ENCODE measurements around the gene SLC6A6. TPM values are rescaled to one million over a fixed set of nuclear protein-coding genes. Genes with fewer than 3 reads are reported as not detected.

Gene SLC6A6
- total RNA-seq, 1 donor from 2014 or later = 3.8 TPM

DNA sequence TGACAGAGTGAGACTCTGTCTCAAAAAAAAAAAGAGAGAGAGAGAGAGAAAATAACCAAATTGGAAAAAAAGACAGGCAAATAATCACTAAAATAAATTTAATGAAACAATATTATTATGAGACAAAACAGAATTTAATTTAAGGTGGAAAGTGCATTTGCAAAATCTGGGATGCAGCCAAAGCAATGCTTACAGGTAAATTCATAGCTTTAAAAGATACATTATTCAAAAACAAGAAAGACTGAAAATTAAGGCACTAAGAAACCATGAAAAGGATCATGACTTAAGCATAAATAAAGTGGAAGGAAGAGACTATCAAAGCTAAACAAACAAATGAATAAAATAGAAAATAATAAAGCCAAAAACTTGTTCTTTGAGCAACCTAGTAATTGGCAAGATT is 100.1 kb downstream of the SLC6A6 start:
- TF ChIP-seq, protein P1, sequence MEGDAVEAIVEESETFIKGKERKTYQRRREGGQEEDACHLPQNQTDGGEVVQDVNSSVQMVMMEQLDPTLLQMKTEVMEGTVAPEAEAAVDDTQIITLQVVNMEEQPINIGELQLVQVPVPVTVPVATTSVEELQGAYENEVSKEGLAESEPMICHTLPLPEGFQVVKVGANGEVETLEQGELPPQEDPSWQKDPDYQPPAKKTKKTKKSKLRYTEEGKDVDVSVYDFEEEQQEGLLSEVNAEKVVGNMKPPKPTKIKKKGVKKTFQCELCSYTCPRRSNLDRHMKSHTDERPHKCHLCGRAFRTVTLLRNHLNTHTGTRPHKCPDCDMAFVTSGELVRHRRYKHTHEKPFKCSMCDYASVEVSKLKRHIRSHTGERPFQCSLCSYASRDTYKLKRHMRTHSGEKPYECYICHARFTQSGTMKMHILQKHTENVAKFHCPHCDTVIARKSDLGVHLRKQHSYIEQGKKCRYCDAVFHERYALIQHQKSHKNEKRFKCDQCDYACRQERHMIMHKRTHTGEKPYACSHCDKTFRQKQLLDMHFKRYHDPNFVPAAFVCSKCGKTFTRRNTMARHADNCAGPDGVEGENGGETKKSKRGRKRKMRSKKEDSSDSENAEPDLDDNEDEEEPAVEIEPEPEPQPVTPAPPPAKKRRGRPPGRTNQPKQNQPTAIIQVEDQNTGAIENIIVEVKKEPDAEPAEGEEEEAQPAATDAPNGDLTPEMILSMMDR (IDR thresholded peaks at IDR 0.05; ENCODE audit: insufficient read depth, low read length, poor library complexity, severe bottlenecking) = no peak
- DNase-seq (ENCODE audit: low read depth) = no peak
- no peak overlapping the region for H3K4me3 ChIP-seq (ENCODE audit: low read depth, low read length)
- no peaks in the 10 kb centered on the region for H3K36me3 ChIP-seq (ENCODE audit: control insufficient read depth, insufficient read depth, low read length)
- peaks cover 6% of the 10 kb centered on the region for H3K27me3 ChIP-seq (ENCODE audit: control insufficient read depth, insufficient read depth, low read length)

DNA sequence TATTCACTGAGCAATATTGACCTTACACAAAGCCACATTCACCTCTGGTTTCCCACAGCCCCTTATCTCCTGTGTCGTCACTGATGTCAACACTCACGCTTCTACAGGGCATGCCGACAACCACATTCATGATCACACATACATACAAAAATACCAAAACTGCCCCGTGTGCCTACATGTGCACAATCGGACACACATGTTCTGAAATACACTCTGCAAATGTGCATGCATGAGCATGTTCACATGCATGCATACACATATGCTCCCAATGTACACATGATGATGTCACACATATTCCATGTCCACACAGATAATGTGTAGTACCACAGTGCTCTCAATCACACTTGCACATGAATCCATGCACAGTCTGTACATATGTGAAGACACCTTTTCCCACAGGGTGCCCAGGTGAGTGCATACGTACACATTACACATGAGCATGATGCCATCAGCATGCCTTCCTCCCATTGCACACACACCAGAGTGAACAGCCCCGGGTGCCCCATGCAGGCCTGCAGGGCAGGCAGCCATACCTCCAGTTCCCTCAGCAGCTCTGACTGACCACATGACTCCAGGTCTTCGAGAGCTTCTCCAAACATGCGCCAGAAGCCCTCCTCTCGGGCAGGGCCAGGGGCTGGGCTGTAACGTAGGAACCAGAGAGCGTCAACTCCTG is 100.8 kb downstream of the SLC6A6 start:
- TF ChIP-seq, protein P1 (IDR thresholded peaks at IDR 0.05; ENCODE audit: insufficient read depth, low read length, poor library complexity, severe bottlenecking) = no peak
- no peaks in the 10 kb centered on the region for H3K36me3 ChIP-seq (ENCODE audit: control insufficient read depth, insufficient read depth, low read length)
- no peak for DNase-seq (ENCODE audit: low read depth)
- H3K27me3 ChIP-seq (ENCODE audit: control insufficient read depth, insufficient read depth, low read length) = peaks cover 2% of the 10 kb centered on the region
- H3K4me3 ChIP-seq (ENCODE audit: low read depth, low read length) = no peak overlapping the region

DNA sequence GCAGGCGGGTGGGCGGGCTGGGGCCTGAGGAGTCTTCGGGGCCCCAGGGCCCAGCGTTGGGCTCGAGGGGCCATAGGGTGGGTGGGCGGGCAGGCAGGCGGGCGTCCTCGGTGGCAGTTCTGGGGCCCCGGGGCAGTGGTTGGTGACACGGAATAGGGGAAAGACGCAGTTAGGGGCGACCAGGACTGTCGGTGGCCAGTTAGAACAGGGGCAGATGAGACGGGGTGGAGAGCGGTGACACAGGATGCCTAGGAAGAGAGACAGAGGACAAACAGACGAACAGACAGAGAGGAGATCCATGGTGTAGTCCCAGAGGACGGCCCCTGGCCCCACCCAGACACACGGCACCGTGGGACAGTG is 101.3 kb downstream of the SLC6A6 start:
- Histone ChIP-seq H3K36me3 (ENCODE audit: control insufficient read depth, insufficient read depth, low read length) (no peaks in the 10 kb centered on the region), H3K27me3 (ENCODE audit: control insufficient read depth, insufficient read depth, low read length) (peaks cover 2% of the 10 kb centered on the region), H3K4me3 (ENCODE audit: low read depth, low read length) (no peak overlapping the region)
- no peak for DNase-seq (ENCODE audit: low read depth)
- TF ChIP-seq, protein P1 (IDR thresholded peaks at IDR 0.05; ENCODE audit: insufficient read depth, low read length, poor library complexity, severe bottlenecking) = no peak

DNA sequence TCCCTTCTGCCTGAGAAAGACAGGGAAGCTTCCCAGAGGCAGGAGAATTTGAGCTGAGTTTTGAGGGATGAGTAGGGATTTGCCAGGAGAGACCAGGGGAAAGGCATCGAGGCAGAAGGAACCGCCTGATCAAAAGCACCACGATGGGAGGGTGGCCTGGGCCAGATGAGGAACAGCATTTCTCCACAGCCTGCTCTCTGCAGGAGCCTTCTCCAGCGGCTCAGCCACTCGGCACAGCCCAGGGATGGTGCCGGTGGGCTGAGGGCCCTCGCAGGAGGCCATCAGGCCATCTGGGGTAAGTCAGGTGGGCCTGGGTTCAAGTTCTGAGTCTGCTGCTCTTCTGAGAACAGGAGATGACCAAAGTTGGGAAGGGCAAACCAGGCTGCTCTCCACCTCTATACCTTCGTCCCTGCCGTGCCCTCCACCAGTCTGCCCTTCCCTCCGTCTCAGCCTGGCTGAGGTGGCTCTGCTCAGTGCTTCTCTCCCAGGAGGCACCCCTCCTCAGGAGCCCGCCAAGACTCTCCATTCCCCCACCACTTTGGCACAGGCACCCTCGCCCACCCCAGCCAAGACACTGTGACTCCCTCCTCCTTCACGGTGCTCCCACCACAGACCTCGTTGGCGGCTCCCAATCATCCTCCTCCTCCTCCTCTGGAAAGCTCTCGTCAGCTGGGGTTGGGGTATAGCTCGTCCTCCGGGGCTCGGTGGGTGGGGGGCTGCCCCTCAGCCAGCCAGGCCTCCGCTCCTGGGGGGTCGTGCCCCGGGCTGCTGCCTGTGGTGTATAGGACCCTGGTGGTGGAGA is 102.8 kb downstream of the SLC6A6 start:
- TF ChIP-seq, protein P1 (IDR thresholded peaks at IDR 0.05; ENCODE audit: insufficient read depth, low read length, poor library complexity, severe bottlenecking) = no peak
- Histone ChIP-seq H3K27me3 (ENCODE audit: control insufficient read depth, insufficient read depth, low read length) (peaks cover 7% of the 10 kb centered on the region), H3K4me3 (ENCODE audit: low read depth, low read length) (no peak overlapping the region), H3K36me3 (ENCODE audit: control insufficient read depth, insufficient read depth, low read length) (no peaks in the 10 kb centered on the region)
- no peak for DNase-seq (ENCODE audit: low read depth)

DNA sequence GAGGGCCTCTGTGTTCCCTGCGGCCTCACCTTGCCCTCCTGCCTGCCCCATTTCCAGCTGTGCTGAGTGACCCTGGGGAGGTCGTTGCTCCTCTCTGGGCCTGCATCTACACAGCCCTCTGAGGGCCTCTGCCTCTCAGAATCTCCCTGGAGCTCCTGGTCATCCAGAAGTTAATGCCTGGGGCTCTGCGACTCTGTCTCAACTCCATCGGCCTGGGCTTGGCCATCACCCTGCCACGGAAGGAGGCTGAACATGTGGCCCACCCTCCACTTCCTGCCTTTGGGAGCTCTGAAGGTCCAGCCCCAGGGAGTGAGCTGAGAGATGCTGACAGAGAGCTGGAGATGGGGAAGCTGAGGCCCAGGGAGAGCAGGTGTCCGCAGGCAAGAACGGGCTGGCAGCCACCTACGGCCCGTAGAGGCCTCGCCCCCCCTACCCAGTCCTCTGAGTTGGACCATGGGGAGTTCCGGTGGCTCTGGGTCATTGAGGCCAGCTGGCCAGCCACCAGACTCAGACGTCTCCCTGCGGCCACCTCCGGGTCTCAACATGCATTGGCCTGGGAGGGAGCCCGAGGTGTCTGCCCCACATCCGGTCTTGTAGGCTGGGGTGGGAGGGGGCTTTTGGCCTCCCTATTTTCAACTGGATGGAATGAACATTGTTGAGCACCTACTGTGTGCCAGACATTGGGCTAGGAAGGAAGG is 103.5 kb downstream of the SLC6A6 start:
- H3K4me3 ChIP-seq (ENCODE audit: low read depth, low read length) = no peak overlapping the region
- DNase-seq (ENCODE audit: low read depth) = no peak
- TF ChIP-seq, protein P1 (IDR thresholded peaks at IDR 0.05; ENCODE audit: insufficient read depth, low read length, poor library complexity, severe bottlenecking) = no peak
- no peaks in the 10 kb centered on the region for H3K36me3 ChIP-seq (ENCODE audit: control insufficient read depth, insufficient read depth, low read length)
- H3K27me3 ChIP-seq (ENCODE audit: control insufficient read depth, insufficient read depth, low read length) = peaks cover 7% of the 10 kb centered on the region
